ENCODE data around the gene PI4KA.
A peak's percentile ranks its signal among the peaks of the same experiment; 100 is the strongest.

DNA sequence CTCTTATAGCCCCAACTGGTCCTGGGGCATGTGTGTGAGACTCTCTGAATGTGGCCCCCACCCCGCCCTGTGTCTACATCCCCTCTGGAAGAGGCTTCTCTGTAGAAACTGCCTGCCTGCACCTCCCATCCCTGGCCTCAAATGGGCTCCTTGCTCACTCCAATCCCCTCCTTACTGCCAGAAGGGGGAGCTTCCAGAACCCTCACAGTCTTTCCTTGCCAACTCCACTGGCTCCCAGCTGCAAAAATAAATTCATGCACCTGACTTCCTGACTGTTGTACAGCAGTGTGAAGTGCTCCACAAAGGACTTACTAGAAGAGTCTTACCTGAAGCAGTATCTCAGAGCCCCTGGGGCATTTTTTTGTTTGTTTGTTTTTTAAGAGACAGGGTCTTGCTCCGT lies 99.9 kb downstream of the PI4KA start:
- no peak for TF ChIP-seq POLR2A (IDR thresholded peaks at IDR 0.05)
- TF ChIP-seq, protein P1, sequence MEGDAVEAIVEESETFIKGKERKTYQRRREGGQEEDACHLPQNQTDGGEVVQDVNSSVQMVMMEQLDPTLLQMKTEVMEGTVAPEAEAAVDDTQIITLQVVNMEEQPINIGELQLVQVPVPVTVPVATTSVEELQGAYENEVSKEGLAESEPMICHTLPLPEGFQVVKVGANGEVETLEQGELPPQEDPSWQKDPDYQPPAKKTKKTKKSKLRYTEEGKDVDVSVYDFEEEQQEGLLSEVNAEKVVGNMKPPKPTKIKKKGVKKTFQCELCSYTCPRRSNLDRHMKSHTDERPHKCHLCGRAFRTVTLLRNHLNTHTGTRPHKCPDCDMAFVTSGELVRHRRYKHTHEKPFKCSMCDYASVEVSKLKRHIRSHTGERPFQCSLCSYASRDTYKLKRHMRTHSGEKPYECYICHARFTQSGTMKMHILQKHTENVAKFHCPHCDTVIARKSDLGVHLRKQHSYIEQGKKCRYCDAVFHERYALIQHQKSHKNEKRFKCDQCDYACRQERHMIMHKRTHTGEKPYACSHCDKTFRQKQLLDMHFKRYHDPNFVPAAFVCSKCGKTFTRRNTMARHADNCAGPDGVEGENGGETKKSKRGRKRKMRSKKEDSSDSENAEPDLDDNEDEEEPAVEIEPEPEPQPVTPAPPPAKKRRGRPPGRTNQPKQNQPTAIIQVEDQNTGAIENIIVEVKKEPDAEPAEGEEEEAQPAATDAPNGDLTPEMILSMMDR (IDR thresholded peaks at IDR 0.05) = peak in 1 of 4 donors; percentile 13

All from right lobe of liver (tissue), 4 donors.